B cell (primary cell): Measurements from ENCODE around the gene PCDH15. TPM values are rescaled to one million over a fixed set of nuclear protein-coding genes. Genes with fewer than 3 reads are reported as not detected.

Experiments
- ATAC-seq: fragments of 200-7000 bp; cut with Tn5 transposase; one replicate; pipeline ENCODE4 v1.10.0; 2021; ENCODE audit warnings: low read depth, mild to moderate bottlenecking, moderate number of reproducible peaks, moderate library complexity
- CTCF ChIA-PET: fragments of 350-600 bp; sonication (Branson Sonifier 250); formaldehyde crosslinking; loops from one replicate; lab custom pipeline; 2021; ENCODE audit warnings: antibody characterized with exemption, inconsistent platforms; lab: Charles Lee
- POLR2A ChIA-PET: fragments of 350-600 bp; sonication (Branson Sonifier 250); formaldehyde crosslinking; loops from one replicate; lab custom pipeline; 2021; ENCODE audit warnings: antibody characterized with exemption; lab: Charles Lee
- DNase-seq: peaks from one replicate; pipeline ENCODE4 v3.0.0; 2013
- H2AFZ ChIP-seq: 2 replicates; pipeline ENCODE4 v1.6.1; 2012; ENCODE audit warnings: mild to moderate bottlenecking, low read depth, low read length; ENCODE audit not compliant: insufficient read depth, poor library complexity, severe bottlenecking
- H3K27ac ChIP-seq, 2 donors: 1 replicate in 1 of 2; 2 replicates in 1 of 2; pipeline ENCODE4 v1.5.1; 2012 to 2013; ENCODE audit warnings: low read length in 2 of 2, mild to moderate bottlenecking in 2 of 2, moderate library complexity in 1 of 2
- H3K27me3 ChIP-seq, 4 experiments: fragments of 200-600 bp in 1 of 4; sonication (generic) in 1 of 4; replicated peaks in 1 of 4; 1 replicate in 2 of 4; 2 replicates in 2 of 4; pipeline versions ENCODE4 v1.6.1 to v1.7.0; 2013 to 2016; ENCODE audit warnings: low read length in 3 of 4, mild to moderate bottlenecking in 2 of 4, mixed read lengths in 1 of 4, moderate library complexity in 1 of 4; ENCODE audit not compliant: insufficient read depth in 4 of 4, control insufficient read depth in 3 of 4; ENCODE audit errors: control extremely low read depth in 1 of 4
- H3K36me3 ChIP-seq, 2 experiments: replicated peaks in 1 of 2; 1 replicate in 1 of 2; 2 replicates in 1 of 2; pipeline versions ENCODE4 v1.6.1 to v1.7.1; 2013; ENCODE audit warnings: low read length in 1 of 2; ENCODE audit not compliant: insufficient read depth in 2 of 2, control insufficient read depth in 1 of 2; ENCODE audit errors: control extremely low read depth in 1 of 2, extremely low read depth in 1 of 2
- H3K4me1 ChIP-seq, 2 donors: fragments of 200-600 bp in 1 of 2; sonication (generic) in 1 of 2; 1 replicate in 1 of 2; 2 replicates in 1 of 2; pipeline versions ENCODE4 v1.5.1 to v1.6.1; 2013 to 2017; ENCODE audit warnings: low read length in 2 of 2; ENCODE audit not compliant: control insufficient read depth in 2 of 2, insufficient read depth in 2 of 2
- H3K4me2 ChIP-seq: replicated peaks from 2 replicates; pipeline ENCODE3; 2012; ENCODE audit warnings: mild to moderate bottlenecking, low read depth, low read length; ENCODE audit not compliant: poor library complexity, severe bottlenecking
- H3K4me3 ChIP-seq, 5 experiments: fragments of 200-600 bp in 1 of 5; sonication (generic) in 1 of 5; 1 replicate in 3 of 5; 2 replicates in 2 of 5; pipeline versions ENCODE4 v1.5.1 to v1.7.0; 2011 to 2016; ENCODE audit warnings: low read length in 4 of 5, mild to moderate bottlenecking in 4 of 5, low read depth in 2 of 5, control low read depth in 1 of 5, moderate library complexity in 1 of 5; ENCODE audit not compliant: insufficient read depth in 1 of 5; ENCODE audit errors: control extremely low read depth in 1 of 5, extremely low read depth in 1 of 5
- H3K79me2 ChIP-seq: fragments of 200-600 bp; sonication (generic); one replicate; pipeline ENCODE4 v1.6.0; 2016; ENCODE audit warnings: low read length; ENCODE audit not compliant: control insufficient read depth, insufficient read depth
- H3K9ac ChIP-seq: fragments of 200-600 bp; sonication (generic); 2 replicates; pipeline ENCODE4 v1.6.1; 2017; ENCODE audit warnings: mild to moderate bottlenecking, low read length, moderate library complexity
- H3K9me3 ChIP-seq, 3 donors: one replicate each; pipeline versions ENCODE4 v1.6.1 to v1.7.1; 2013; ENCODE audit warnings: low read length in 2 of 3; ENCODE audit not compliant: control insufficient read depth in 2 of 3, insufficient read depth in 1 of 3; ENCODE audit errors: control extremely low read depth in 1 of 3
- H4K20me1 ChIP-seq: 2 replicates; pipeline ENCODE4 v1.6.0; 2012; ENCODE audit warnings: mild to moderate bottlenecking, low read length; ENCODE audit not compliant: insufficient read depth, control insufficient read depth, poor library complexity, severe bottlenecking
- H3K27ac Mint-ChIP-seq: one replicate; pipeline ENCODE4 v1.8.0; 2021; ENCODE audit warnings: mixed read lengths
- H3K27me3 Mint-ChIP-seq: one replicate; pipeline ENCODE4 v1.8.0; 2021; ENCODE audit warnings: mixed read lengths
- H3K4me1 Mint-ChIP-seq: one replicate; pipeline ENCODE4 v1.8.0; 2021; ENCODE audit warnings: mixed read lengths
- H3K4me3 Mint-ChIP-seq: one replicate; pipeline ENCODE4 v1.8.0; 2021; ENCODE audit warnings: mixed read lengths
- H3K9me3 Mint-ChIP-seq: one replicate; pipeline ENCODE4 v1.8.0; 2022; ENCODE audit warnings: mixed read lengths; ENCODE audit not compliant: insufficient read depth
- CTCF ChIP-seq: fragments of 200-600 bp; IDR thresholded peaks from one replicate; pipeline ENCODE4 v1.8.0; 2022; ENCODE audit warnings: antibody characterized with exemption, mild to moderate bottlenecking
- EZH2 ChIP-seq: IDR thresholded peaks from 2 replicates; pipeline ENCODE4 v1.6.1; 2012; ENCODE audit warnings: borderline replicate concordance, low read depth, mild to moderate bottlenecking, moderate library complexity, low read length; ENCODE audit not compliant: insufficient read depth, poor library complexity, severe bottlenecking
- WGBS: methylation state at CpG from one replicate; pipeline ENCODE4 v1.1.5; 2013; ENCODE audit warnings: missing lambda C conversion rate; ENCODE audit not compliant: insufficient coverage; 5-methylcytosine and 5-hydroxymethylcytosine counted together
- intact Hi-C: fragments of 100-400 bp; cut with micrococcal nuclease; formaldehyde crosslinking; loops from one replicate; pipeline ENCODE4 v1.10.0; 2022
- polyA plus RNA-seq: library from polyadenylated mRNA; depleted of rRNA; stranded (reverse); fragments of >200 nt; gene quantifications from 2 replicates; pipeline ENCODE4 v1.2.3, GENCODE V29; 2012
- total RNA-seq, 2 donors: library from RNA; stranded (reverse); fragments of 120-200 nt in 1 of 2; gene quantifications; 1 replicate in 1 of 2; 2 replicates in 1 of 2; pipeline versions ENCODE4 v1.2.3 to v1.2.4, GENCODE V29; 2013 to 2022

PCDH15 gene
- total and polyA plus RNA-seq, 2 donors (not counting 1 experiment from before 2014, with no cell fraction given) = not detected

GRCh38 chr10:54259104-54259503 lies 541.9 kb downstream of the PCDH15 start:
- ChIA-PET CTCF (no interaction called here), POLR2A (no interaction called here)
- H3K4me2 ChIP-seq = no peak overlapping the region
- no peak overlapping the region for H3K9ac ChIP-seq
- Mint-ChIP-seq H3K4me1 (no peaks in the 10 kb centered on the region), H3K4me3 (no peak overlapping the region), H3K9me3 (peaks cover 5% of the 10 kb centered on the region), H3K27me3 (no peaks in the 10 kb centered on the region), H3K27ac (no peak overlapping the region)
- H3K36me3 ChIP-seq = no peaks in the 10 kb centered on the region
- H3K27me3 ChIP-seq = no peaks in the 10 kb centered on the region
- no peak overlapping the region for H3K4me3 ChIP-seq
- ATAC-seq (no peak), DNase-seq (no peak)
- H3K79me2 ChIP-seq = no peaks in the 10 kb centered on the region
- H3K9me3 ChIP-seq = peaks cover 0 to 10% (median 0%) of the 10 kb centered on the region in 3 donors
- H4K20me1 ChIP-seq = no peaks in the 10 kb centered on the region
- no peak overlapping the region for H2AFZ ChIP-seq
- H3K27ac ChIP-seq = no peak overlapping the region
- WGBS = no CpG with 5 or more reads among the region's 2 CpGs
- TF ChIP-seq CTCF (no peak), EZH2 (no peak)
- no peaks in the 10 kb centered on the region for H3K4me1 ChIP-seq
- intact Hi-C loops = no loop called here

- no peak overlapping the region for H3K4me3 ChIP-seq
- Mint-ChIP-seq H3K27me3 (no peaks in the 10 kb centered on the region), H3K4me1 (no peaks in the 10 kb centered on the region), H3K9me3 (no peaks in the 10 kb centered on the region), H3K4me3 (no peak overlapping the region), H3K27ac (no peak overlapping the region)
- no peak overlapping the region for H3K4me2 ChIP-seq
- no peaks in the 10 kb centered on the region for H3K4me1 ChIP-seq
- H4K20me1 ChIP-seq = no peaks in the 10 kb centered on the region
- no peak overlapping the region for H2AFZ ChIP-seq
- H3K9me3 ChIP-seq = peaks cover 0 to 8% (median 3%) of the 10 kb centered on the region in 3 donors
- H3K9ac ChIP-seq = no peak overlapping the region
- ATAC-seq = no peak
- DNase-seq = no peak
- no peaks in the 10 kb centered on the region for H3K79me2 ChIP-seq
- no peaks in the 10 kb centered on the region for H3K36me3 ChIP-seq
- POLR2A ChIA-PET = no interaction called here
- intact Hi-C loops = no loop called here
- CTCF ChIA-PET = no interaction called here
- no peaks in the 10 kb centered on the region for H3K27me3 ChIP-seq
- 95% methylated on average over 3 of the region's 4 CpGs for WGBS
- TF ChIP-seq CTCF (no peak), EZH2 (no peak)
- no peak overlapping the region for H3K27ac ChIP-seq
Observed at GRCh38 chr10:54234832-54235231, 566.2 kb downstream of the PCDH15 start.
